KOPT-K1 (cell line): ENCODE results near the gene ZNF516.

Experiments
- H3K27ac ChIP-seq: fragments of 200-600 bp; sonication (generic); 2 replicates; pipeline ENCODE4 v1.5.1; 2016; ENCODE audit warnings: antibody characterized with exemption, mild to moderate bottlenecking, low read depth, low read length; ENCODE audit not compliant: poor library complexity, severe bottlenecking
- H3K36me3 ChIP-seq: fragments of 200-600 bp; sonication (generic); 2 replicates; pipeline ENCODE4 v1.5.1; 2017; ENCODE audit warnings: antibody characterized with exemption, mild to moderate bottlenecking, low read length, moderate library complexity; ENCODE audit not compliant: insufficient read depth
- H3K9me3 ChIP-seq: fragments of 200-600 bp; sonication (generic); 2 replicates; pipeline ENCODE4 v1.5.1; 2017; ENCODE audit warnings: antibody characterized with exemption, low read length, mild to moderate bottlenecking; ENCODE audit not compliant: insufficient read depth, poor library complexity, severe bottlenecking

Gene ZNF516

GRCh38 chr18:76405681-76406356 lies 89.2 kb downstream of the ZNF516 start:
- Histone ChIP-seq H3K9me3 (no peaks in the 10 kb centered on the region), H3K36me3 (no peaks in the 10 kb centered on the region), H3K27ac (no peak overlapping the region)

DNA sequence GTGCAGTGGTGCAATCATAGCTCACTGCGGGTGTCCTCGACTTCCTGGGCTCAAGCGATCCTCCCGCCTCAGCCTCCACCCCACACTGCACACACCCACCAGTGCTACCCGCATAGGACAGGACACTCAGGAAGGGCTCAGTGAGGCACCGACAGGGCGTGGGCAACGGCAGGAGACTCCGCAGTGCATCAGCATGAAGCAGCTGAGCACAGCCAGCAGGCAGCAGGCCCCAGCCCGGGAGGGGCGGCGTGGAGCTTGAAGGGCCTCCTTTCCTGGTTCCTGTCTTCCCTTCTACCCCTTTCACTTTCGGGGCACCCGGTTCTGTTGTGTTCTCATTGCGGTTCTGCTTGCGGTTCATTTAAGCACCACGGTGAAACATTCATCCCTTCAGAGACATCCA lies 89.8 kb downstream of the ZNF516 start:
- no peaks in the 10 kb centered on the region for H3K36me3 ChIP-seq
- no peaks in the 10 kb centered on the region for H3K9me3 ChIP-seq
- H3K27ac ChIP-seq: no peak overlapping the region

DNA sequence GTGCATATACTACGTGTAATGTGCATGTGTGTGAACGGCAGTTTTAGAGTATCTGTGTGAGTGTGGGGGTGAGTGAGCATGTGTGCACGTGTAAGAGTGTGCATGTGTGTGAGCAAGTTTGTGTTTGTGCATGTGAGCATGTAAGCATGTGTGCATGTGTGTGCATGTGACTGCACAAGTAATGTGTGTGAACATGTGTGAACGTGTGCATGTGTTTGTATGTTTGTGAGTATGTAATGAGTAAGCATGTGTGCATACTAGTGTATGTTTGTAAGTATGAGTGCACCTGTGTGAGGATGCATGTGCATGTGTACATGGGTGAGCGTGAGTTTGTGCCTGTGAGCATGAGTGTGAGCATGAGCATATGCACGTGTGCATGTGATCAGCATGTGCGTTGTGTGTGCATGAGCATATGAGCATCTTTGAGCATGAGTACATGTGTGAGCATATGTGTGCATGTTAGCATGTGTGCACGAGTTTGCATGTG lies 90.7 kb downstream of the ZNF516 start:
- Histone ChIP-seq H3K36me3 (no peaks in the 10 kb centered on the region), H3K9me3 (no peaks in the 10 kb centered on the region), H3K27ac (no peak overlapping the region)

DNA sequence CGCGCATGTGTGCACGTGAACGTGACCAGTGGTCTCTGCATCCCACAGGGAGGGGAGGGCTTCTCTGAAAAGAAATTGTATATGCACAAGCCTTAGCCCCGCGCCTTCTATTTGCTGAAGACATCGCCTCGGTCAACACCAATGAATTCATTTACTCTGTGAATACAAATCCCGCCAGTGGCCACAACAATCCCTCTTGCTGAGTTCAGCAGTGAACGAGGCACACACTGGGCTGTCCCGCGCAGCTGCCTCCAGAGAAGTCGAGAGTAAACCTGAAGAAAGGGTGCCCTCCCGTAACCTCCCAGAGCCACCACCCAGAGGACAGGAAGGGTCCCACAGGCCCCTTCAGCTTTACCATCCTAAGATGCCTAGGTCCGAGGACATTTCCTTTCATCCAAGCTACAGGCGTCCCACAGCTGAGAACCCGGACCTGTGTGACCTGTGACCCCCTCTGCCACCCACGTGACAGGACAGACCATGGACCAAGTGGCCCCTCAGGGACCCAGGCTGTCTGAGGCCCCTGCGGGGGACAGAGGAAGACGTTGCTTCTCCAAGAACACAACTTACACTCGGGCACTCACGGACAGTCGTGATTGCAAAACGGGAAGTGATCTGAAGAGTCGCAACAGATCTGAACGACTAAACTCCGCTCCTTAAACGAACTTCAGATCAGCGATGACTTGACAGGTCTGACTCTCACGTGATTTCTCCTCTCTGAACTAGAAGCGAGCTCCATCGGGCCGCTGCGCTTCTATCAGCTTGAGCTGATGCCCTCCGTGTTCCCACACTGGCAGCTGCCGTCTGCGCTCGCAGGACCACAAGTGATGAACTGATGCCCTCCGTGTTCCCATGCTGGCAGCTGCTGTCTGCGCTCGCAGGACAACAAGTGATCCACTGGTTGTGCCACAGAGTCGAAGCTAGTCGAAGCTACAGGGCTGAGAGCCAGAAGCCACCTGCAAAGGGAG lies 92.7 kb downstream of the ZNF516 start:
- Histone ChIP-seq H3K9me3 (no peaks in the 10 kb centered on the region), H3K27ac (no peak overlapping the region), H3K36me3 (no peaks in the 10 kb centered on the region)

DNA sequence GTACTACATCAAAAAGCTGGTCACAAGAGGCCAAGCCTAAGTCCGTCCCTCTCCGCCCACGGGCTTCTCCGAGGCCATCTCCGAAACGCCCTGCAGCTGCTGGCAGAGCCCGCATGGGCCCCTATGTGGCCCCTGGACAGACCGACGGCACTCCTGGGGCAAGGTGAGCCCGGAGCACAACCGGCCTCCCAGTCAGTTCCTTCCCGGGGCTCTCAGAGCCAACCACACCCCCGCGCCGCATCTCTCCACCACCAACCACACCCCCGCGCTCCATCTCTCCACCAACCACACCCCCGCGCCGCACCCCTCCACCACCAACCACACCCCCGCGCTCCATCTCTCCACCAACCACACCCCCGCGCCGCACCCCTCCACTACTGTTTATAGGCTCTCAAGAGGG lies 93.5 kb downstream of the ZNF516 start:
- Histone ChIP-seq H3K9me3 (no peaks in the 10 kb centered on the region), H3K27ac (no peak overlapping the region), H3K36me3 (no peaks in the 10 kb centered on the region)

- Histone ChIP-seq H3K9me3 (no peaks in the 10 kb centered on the region), H3K27ac (no peak overlapping the region), H3K36me3 (no peaks in the 10 kb centered on the region)
Measured at GRCh38 chr18:76399613-76400391, 95.2 kb downstream of the ZNF516 start.

DNA sequence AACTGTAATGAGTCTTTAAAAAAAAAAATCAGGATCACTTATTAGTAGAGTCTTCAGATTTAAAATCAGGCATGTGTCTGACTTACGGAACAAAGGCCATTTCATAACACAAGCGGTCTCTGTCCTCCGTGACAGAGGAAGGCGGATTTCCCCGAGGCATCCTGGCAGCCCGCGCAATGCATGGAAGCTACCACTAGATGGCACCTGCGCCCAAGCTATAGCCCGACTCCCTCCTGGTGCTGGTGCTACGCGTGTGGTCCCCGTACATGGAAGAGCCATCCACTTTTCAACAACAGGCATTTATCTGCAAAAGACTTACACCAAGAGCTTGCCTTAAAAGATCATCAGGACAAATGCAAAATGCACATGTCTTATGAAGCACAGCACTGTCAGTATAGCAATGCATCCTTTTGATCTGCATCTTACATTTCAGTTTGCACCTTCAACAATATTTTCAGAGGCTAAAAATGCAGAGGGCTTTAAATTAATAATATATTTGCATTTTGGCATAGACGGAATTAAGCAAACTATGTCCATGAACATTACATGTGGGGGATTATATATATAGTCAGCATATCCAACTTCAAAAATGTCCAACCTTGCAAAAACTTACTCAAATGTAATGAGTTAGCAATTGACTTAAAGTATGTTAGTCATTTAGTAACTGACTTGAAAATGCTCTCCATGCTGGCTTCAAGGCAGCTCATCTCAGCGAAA lies 96.0 kb downstream of the ZNF516 start:
- Histone ChIP-seq H3K27ac (no peak overlapping the region), H3K36me3 (no peaks in the 10 kb centered on the region), H3K9me3 (no peaks in the 10 kb centered on the region)

- Histone ChIP-seq H3K36me3 (no peaks in the 10 kb centered on the region), H3K27ac (no peak overlapping the region), H3K9me3 (no peaks in the 10 kb centered on the region)
Measured at GRCh38 chr18:76398295-76398694, 96.7 kb downstream of the ZNF516 start.

GRCh38 chr18:76397631-76398030 lies 97.4 kb downstream of the ZNF516 start:
- no peaks in the 10 kb centered on the region for H3K36me3 ChIP-seq

GRCh38 chr18:76396792-76397191 lies 98.2 kb downstream of the ZNF516 start:
- Histone ChIP-seq H3K9me3 (no peaks in the 10 kb centered on the region), H3K27ac (no peak overlapping the region), H3K36me3 (no peaks in the 10 kb centered on the region)

More at GRCh38 chr18:76397631-76398030, 97.4 kb downstream of the ZNF516 start:
- Histone ChIP-seq H3K27ac (no peak overlapping the region), H3K9me3 (no peaks in the 10 kb centered on the region)

DNA sequence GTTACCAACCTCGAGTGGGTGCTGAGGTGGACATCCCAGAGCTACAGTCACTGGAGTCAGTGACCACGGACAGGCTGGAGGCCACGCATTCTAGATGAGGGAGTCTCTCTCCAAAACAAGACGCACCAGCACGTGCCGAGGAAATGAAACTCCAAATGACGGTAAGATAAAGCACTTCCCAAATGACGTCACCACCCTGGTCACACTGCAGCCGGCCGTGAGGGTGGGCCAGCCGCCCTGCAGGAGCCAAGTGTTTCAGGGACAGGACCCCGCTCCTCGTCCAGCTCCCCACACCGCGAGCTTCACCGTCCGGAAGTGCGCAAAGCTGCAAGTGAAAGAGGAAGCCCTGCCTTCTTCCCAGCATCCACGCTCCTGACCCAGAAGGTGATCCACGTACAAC lies 99.4 kb downstream of the ZNF516 start:
- Histone ChIP-seq H3K9me3 (no peaks in the 10 kb centered on the region), H3K36me3 (no peaks in the 10 kb centered on the region), H3K27ac (no peak overlapping the region)

DNA sequence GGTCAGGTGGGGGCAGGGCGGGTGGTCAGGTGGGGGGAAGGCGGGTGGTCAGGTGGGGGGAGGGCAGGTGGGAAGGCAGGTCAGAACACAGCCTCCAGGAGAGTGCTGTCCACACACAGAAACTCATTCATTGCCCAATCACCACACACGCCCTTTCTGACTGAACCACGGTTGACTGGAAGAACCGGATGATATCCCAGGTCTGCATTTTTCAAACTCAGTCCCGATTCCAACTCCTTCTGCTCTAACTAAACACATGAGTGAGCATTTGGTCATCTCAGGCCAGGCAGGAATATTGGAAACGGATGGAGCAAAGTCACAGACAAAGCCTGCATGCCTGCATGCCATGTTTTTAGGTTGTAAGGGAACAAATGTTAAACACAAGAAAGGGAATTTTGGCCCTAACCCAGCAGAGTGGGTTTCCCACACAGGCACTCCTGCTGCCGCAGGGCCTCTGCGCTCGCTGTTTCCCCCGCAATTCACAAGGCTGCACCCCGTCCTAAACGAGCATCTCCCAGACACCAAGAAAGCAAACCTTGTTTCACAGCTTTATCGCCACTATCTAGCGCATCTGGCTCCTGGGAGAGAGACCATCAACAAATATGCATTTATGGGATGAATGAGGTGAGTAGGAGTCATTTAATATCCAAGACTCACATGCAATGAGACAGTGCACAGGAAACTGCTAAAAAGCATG lies 100.1 kb downstream of the ZNF516 start:
- H3K9me3 ChIP-seq: no peaks in the 10 kb centered on the region
- H3K27ac ChIP-seq: no peak overlapping the region
- no peaks in the 10 kb centered on the region for H3K36me3 ChIP-seq

DNA sequence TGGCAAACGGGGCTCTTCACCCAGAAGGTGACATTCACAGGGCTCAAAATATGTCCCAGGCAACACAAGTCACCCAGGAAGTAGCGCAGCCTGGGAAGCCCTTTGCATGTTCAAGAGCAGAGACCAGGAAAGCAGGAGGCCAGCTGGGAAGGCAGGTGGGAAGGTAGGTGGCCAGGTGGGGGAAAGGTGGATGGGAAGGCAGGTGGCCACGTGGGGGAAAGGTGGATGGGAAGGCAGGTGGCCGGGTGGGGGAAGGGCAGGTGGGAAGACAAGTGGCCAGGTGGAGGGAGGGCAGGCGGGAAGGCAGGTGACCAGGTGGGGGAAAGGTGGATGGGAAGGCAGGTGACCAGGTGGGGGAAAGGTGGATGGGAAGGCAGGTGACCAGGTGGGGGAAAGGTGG lies 102.7 kb downstream of the ZNF516 start:
- no peak overlapping the region for H3K27ac ChIP-seq
- no peaks in the 10 kb centered on the region for H3K36me3 ChIP-seq

DNA sequence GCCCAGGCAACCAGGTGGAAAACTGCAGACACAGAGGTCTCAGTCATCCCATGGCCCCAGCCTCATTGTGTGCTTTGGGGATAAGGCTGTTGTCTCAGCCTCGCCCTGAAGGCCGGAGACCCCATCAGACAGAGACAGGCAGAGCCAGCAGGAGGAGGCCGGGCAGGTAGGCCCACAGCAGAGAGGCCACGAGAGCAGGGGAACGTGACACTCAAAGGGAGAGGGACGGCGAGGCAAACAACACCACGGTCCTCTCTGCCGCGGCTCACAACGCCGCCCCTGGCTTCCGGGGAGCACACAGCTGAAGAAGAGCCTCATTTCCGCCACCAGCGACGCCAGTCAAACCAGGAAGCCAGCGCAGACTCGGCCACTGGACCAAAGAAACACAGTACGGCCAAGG lies 103.3 kb downstream of the ZNF516 start:
- H3K36me3 ChIP-seq: no peaks in the 10 kb centered on the region
- no peak overlapping the region for H3K27ac ChIP-seq
- no peaks in the 10 kb centered on the region for H3K9me3 ChIP-seq

More for the DNA sequence above, 102.7 kb downstream of the ZNF516 start:
- H3K9me3 ChIP-seq: no peaks in the 10 kb centered on the region
